SJSA1 (cell line): ENCODE results near the gene PLCB1. TPM values are rescaled to one million over a fixed set of nuclear protein-coding genes. Genes with fewer than 3 reads are reported as not detected.

Source experiments
- DNase-seq, 2 experiments: peaks; one replicate each; pipeline ENCODE4 v3.0.0-alpha.2; 2015 to 2020; ENCODE audit warnings: low spot score in 2 of 2, low read depth in 1 of 2
- H3K27ac ChIP-seq: fragments of 250-450 bp; sonication (Bioruptor Pico); 2 replicates; pipeline ENCODE4 v1.5.1; 2020; ENCODE audit warnings: mild to moderate bottlenecking, moderate library complexity
- H3K27me3 ChIP-seq: fragments of 250-450 bp; sonication (Bioruptor Pico); replicated peaks from 2 replicates; pipeline ENCODE4 v1.5.1; 2020; ENCODE audit warnings: mild to moderate bottlenecking, moderate library complexity
- H3K36me3 ChIP-seq: fragments of 250-450 bp; sonication (Bioruptor Pico); 2 replicates; pipeline ENCODE4 v1.5.1; 2020; ENCODE audit warnings: mild to moderate bottlenecking
- H3K4me1 ChIP-seq: fragments of 250-450 bp; sonication (Bioruptor Pico); replicated peaks from 2 replicates; pipeline ENCODE4 v1.6.1; 2021; ENCODE audit warnings: mild to moderate bottlenecking
- H3K4me3 ChIP-seq: fragments of 250-450 bp; sonication (Bioruptor Pico); 2 replicates; pipeline ENCODE4 v1.5.1; 2020; ENCODE audit warnings: mild to moderate bottlenecking
- H3K9me3 ChIP-seq: fragments of 250-450 bp; sonication (Bioruptor Pico); replicated peaks from 2 replicates; pipeline ENCODE4 v1.5.1; 2020; ENCODE audit warnings: mild to moderate bottlenecking
- total RNA-seq: library from RNA; depleted of rRNA; stranded (reverse); fragments of >200 nt; shearing (Covaris generic); gene quantifications from 2 replicates; pipeline ENCODE4 v1.2.3, GENCODE V29; 2014

PLCB1 gene
- total RNA-seq, 1 experiment from 2014 or later: 10.0 TPM

DNA sequence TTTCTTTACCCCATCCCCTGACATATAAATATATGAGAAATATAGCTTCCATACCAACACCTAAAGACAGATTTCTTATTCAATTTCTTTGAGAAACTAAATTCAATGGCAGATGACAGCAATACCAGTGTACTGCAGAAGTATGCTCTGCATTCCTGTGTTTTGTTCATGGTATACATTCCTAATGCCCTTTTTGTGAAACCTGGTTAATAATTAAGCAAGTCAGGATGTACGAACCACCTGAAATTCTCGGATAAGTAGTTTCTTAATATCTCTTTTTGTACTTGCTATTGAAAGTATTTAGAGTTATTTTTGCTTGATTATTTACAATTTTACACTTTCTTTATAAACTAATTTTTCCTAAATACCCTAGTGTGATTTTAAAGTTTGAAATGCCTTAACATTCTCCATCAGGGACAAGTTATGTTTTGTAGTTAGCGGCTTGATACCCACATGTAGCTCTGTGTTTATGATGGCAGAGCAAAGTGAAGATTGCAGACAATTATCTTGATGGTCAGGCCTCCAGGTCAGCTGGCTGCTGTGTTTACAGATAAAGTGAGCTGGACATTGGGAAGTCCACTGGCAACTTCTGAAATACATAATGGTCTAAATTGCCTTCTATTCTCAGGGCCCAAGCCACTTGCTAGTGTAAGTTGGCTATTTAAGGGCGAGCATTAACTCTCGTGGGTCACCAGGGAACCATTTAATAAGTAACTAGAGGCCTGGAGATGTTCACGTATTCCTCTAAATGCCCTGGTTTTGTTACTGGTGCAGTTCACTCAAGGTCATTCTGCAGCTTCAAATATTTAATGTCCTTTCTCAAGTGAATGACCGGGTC, 58.2 kb downstream of the PLCB1 start:
- H3K36me3 ChIP-seq: no peaks in the 10 kb centered on the region
- H3K4me3 ChIP-seq: no peak overlapping the region
- no peaks in the 10 kb centered on the region; the same call in 1 of the 2 replicates for H3K4me1 ChIP-seq
- 0 out of 2 replicates have a peak, but pooled peaks cover 5% of the 10 kb centered on the region for H3K27me3 ChIP-seq
- no peak overlapping the region for H3K27ac ChIP-seq
- H3K9me3 ChIP-seq: no peaks in the 10 kb centered on the region
- DNase-seq: no peak

DNA sequence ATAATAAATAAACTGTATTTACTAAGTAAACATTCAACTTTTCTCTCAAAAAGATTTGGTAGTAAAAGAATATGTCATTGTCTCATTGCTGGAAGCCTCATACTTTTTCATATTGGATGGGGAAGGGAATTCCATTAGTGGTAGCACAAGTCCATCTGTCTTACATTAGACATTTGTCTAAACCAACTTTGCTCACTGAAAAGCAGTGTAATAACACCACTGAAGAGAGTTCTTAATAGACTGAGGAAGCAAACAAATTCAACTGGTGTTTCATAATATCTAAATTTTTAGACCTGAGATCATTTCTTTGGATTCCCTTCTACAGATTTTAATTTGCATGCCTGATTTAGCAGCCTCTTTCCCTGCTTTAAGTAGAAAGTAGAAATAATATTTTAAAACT, 62.7 kb downstream of the PLCB1 start:
- Histone ChIP-seq H3K9me3 (no peaks in the 10 kb centered on the region), H3K27me3 (no peaks in the 10 kb centered on the region), H3K4me3 (no peak overlapping the region), H3K27ac (no peak overlapping the region), H3K4me1 (no peaks in the 10 kb centered on the region), H3K36me3 (no peaks in the 10 kb centered on the region)
- no peak for DNase-seq

DNA sequence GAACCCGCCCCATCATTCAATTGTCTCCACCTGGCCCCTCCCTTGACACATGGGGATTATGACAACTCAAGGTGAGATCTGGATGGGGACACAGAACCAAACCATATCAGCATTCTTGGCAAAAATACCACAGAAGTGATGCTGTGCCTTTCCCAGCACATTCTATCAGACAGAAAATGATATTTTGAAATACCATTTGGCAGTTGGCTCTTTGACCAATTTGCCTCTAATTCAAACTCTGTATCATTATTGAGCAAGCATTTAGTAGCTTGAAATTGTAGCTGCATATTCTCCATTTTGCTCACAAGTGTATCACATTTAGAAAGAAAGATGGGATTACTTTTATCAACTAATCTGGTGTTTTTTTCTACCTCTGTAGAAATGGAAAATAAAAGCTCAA, 64.0 kb downstream of the PLCB1 start:
- Histone ChIP-seq H3K36me3 (no peaks in the 10 kb centered on the region), H3K9me3 (no peaks in the 10 kb centered on the region), H3K4me3 (no peak overlapping the region), H3K4me1 (no peaks in the 10 kb centered on the region), H3K27ac (no peak overlapping the region), H3K27me3 (no peaks in the 10 kb centered on the region)
- no peak for DNase-seq

DNA sequence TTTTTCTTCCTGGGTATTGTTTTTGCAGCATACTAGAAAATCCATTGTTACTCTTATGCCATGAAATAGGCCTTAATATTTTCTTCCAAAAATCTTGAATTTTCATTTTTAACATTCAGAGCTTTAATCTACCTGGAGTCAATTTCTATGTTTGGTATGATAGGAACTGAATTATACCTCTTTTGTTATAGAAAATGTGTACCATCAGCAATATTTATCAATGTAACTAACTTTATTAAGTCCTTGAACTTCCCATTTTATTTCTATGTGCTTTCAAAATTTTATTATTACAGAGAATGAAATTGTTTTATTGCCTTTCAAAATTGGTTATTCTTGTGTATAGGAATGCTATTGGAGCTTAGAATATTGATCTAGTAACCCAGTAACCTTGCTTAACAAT, 68.2 kb downstream of the PLCB1 start:
- Histone ChIP-seq H3K4me1 (no peaks in the 10 kb centered on the region), H3K27me3 (no peaks in the 10 kb centered on the region), H3K9me3 (no peaks in the 10 kb centered on the region), H3K4me3 (no peak overlapping the region), H3K36me3 (no peaks in the 10 kb centered on the region), H3K27ac (no peak overlapping the region)
- no peak for DNase-seq

DNA sequence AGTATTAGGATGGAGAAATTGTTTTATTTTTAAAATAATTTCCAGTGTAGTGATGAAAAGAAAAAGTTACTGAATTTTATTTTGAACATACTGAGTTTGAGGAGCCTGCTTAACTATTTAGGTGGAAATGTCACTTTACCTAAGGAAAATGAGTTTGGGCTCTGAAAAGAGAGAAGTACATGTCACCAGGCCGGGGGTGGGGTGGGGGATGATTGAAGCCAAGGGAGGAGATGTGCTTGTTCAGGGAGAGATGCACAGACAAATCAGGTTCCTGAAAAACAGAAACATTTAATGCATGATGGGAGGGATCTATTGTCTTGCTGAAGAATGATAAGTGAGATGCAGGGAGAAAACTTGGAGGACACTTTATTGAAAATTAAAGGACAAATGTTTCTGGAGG, 71.3 kb downstream of the PLCB1 start:
- no peaks in the 10 kb centered on the region for H3K36me3 ChIP-seq
- H3K9me3 ChIP-seq: no peaks in the 10 kb centered on the region
- H3K27ac ChIP-seq: no peak overlapping the region
- H3K27me3 ChIP-seq: no peaks in the 10 kb centered on the region
- H3K4me1 ChIP-seq: no peaks in the 10 kb centered on the region
- H3K4me3 ChIP-seq: no peak overlapping the region
- no peak for DNase-seq

DNA sequence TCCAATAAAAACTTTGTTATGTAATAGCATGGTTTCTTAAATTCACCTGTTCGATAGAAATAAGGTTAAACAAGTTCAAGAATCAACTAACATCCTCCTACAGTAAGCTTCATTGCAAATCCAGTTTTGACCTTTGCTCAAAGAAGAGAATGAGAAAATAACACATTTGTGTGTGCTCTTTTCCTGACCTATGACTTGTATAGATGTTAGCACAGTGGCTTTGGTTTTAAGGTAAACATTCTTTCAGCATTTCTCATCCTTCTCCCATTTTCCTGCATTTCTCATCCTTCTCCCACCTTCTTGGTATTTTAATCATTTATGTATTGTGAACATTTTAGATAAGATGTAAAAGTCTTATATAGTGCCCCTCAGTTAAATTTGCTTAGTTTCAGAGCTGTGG, 73.9 kb downstream of the PLCB1 start:
- Histone ChIP-seq H3K4me3 (no peak overlapping the region), H3K9me3 (no peaks in the 10 kb centered on the region), H3K36me3 (no peaks in the 10 kb centered on the region), H3K4me1 (no peaks in the 10 kb centered on the region), H3K27me3 (no peaks in the 10 kb centered on the region), H3K27ac (no peak overlapping the region)
- no peak for DNase-seq

DNA sequence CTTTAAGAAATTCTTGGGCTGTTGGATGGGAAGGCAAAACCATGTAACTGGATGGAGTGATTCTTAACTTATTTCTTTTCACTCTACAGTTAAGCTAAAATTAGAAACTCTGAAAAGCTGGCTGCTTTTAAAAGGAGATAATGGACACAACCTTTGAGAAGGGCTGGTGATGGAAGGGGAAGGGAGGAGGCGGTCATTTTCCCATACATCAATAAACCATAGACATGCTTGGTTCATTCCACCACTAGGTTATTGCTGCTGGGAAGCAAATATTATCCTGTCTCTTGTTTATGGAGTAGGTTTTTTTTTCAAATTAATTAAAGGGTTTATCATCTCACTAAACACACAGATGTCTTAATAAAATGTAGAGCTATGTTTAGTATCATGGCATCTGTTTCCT, 76.2 kb downstream of the PLCB1 start:
- Histone ChIP-seq H3K9me3 (no peaks in the 10 kb centered on the region), H3K4me1 (peaks cover 13% of the 10 kb centered on the region; the same call in 1 of the 2 replicates), H3K36me3 (no peaks in the 10 kb centered on the region), H3K4me3 (no peak overlapping the region), H3K27ac (no peak overlapping the region), H3K27me3 (no peaks in the 10 kb centered on the region)
- DNase-seq: no peak

DNA sequence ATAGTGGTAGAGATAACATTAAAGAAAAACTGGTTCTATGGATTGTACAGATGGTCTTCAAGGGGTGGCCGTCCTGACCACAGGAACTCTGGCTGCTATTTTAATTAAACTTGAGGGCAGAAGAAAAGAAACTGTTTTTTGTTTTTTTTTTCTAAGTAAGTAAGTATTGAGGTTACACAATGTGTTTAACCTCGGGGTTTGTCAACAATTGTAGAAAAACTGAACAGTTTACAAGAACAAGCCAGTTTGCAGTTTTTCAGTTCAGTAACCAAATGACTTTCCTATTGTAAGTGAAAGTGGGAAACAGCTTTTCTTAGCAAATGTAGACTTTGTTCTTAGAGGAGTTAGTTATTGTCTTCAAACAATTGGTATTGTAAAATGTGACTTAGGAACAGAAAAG, 77.0 kb downstream of the PLCB1 start:
- H3K27ac ChIP-seq: no peak overlapping the region
- peak in 1 of 2 experiments; percentile 42 for DNase-seq
- no peaks in the 10 kb centered on the region for H3K9me3 ChIP-seq
- H3K4me3 ChIP-seq: no peak overlapping the region
- H3K4me1 ChIP-seq: peaks cover 13% of the 10 kb centered on the region; the same call in 1 of the 2 replicates
- no peaks in the 10 kb centered on the region for H3K36me3 ChIP-seq
- no peaks in the 10 kb centered on the region for H3K27me3 ChIP-seq

DNA sequence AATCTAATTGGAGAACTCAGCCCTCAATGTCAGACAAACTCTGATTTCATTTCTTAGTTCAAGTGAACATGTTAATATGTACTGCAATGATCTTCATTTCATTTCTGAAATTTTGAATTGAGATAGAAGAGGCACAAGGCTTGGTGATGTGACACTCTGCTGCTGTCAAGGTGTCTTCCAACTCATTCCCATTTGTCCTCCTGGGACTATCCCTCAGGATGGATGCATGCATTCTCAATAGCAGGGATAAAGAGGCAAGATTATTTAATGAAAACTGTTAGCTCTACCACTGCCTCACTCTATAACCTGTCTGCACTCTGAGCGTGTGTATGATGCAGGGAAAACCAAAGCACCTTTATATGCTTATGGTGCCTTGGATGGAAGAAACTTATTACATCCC, 78.7 kb downstream of the PLCB1 start:
- no peaks in the 10 kb centered on the region for H3K27me3 ChIP-seq
- no peaks in the 10 kb centered on the region for H3K9me3 ChIP-seq
- no peak overlapping the region for H3K4me3 ChIP-seq
- no peak overlapping the region for H3K27ac ChIP-seq
- no peak for DNase-seq
- no peaks in the 10 kb centered on the region for H3K36me3 ChIP-seq
- H3K4me1 ChIP-seq: peaks cover 13% of the 10 kb centered on the region; the same call in 1 of the 2 replicates

DNA sequence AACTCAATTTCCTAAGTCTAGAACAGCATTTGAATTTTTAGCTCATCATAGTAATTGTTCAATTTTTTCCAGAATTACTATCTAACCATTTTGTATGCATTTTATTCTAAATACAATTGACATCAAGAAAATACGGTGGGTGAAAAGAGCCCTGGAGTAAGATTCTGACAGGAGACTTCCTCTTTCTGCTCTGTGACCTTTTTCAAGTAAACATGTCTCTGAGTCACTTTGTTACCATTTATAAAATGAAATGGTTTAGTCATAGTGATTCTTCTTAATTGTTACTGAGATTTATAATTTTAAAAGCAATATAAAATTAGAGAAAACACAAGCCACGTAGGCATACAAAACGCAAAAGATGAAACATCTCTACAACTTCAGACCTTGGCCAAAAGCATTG, 80.2 kb downstream of the PLCB1 start:
- DNase-seq: peak in 1 of 2 experiments; percentile 15
- Histone ChIP-seq H3K9me3 (no peaks in the 10 kb centered on the region), H3K4me1 (peaks cover 13% of the 10 kb centered on the region; the same call in 1 of the 2 replicates), H3K27me3 (no peaks in the 10 kb centered on the region), H3K36me3 (no peaks in the 10 kb centered on the region), H3K27ac (no peak overlapping the region), H3K4me3 (no peak overlapping the region)

DNA sequence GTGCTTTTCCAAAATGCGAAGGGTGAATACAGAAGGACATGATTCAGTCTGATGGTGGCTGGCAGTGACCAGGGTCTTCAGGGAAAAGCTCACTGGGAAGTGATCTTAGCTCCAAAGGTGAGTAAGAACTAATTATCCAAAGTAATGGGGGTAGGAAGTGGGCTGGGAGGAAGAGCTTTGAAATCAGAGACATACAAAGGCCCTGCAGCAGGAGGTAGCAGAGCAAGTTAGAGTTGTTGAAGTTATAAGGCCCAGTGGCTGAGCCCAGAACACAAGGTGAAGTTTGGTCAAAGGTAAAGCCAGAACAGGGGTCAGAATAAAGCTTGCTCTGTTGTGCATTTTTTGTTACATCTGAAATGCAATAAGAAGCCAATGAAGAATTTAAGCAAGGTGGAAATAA, 81.2 kb downstream of the PLCB1 start:
- no peak for DNase-seq
- Histone ChIP-seq H3K4me1 (peaks cover 13% of the 10 kb centered on the region), H3K27ac (no peak overlapping the region), H3K36me3 (no peaks in the 10 kb centered on the region), H3K4me3 (no peak overlapping the region), H3K27me3 (no peaks in the 10 kb centered on the region), H3K9me3 (no peaks in the 10 kb centered on the region)

DNA sequence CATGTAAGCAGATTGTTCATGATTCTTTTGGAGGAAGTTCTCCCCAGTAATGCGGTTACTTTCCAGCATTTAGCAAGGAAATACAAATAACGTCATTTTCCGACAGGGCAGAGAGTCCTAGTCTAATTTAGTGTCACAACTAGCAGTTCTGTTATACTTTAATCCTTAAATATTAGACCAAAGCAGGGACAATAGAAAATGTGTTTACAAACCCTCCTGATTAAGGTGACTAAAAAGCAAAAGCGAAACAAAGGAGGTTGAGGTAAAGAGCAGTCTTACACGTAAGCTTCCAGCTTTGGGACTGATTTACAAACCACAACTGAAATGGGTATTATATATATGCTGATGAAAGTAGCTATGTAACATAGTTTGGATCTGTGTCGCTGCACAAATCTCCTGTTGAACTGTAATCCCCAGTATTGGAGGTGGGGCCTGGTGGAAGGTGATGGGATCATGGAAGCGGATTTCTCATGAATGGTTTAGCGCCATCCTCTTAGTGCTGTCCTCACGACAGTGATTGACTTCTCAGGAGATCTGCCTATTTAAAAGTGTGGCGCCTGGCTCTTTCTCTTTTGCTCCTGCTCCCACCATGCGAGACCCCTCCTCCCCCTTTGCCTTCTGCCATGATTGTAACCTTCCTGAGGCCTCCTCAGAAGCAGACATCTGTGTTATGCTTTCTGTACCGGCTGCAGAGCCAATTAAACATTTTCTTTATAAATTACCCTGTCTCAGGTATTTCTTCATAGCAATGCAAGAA, 81.9 kb downstream of the PLCB1 start:
- Histone ChIP-seq H3K27me3 (no peaks in the 10 kb centered on the region), H3K4me3 (no peak overlapping the region), H3K4me1 (peaks cover 20% of the 10 kb centered on the region), H3K36me3 (no peaks in the 10 kb centered on the region), H3K27ac (no peak overlapping the region), H3K9me3 (no peaks in the 10 kb centered on the region)
- DNase-seq: no peak

DNA sequence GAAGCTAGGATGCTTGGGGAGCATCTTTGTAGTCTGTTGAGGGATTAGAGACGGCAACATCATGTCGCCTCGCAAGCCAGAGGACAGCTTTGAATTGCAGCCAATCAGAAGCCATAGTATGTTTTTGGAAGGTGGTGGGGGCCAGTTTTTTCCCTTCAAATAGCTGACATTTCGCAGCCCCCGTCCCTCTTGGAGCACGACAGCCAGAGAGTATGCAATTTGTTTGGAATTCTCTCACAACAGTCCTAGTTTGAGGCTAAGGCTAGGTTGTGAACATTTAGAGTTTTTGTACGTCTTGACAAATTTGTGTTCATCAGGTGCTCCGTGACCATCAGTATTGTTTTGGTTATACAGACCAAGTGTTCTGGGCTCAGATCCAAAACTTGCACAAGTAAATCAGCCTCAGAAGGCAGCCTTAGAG, 83.3 kb downstream of the PLCB1 start:
- peaks cover 28% of the 10 kb centered on the region for H3K4me1 ChIP-seq
- H3K27ac ChIP-seq: no peak overlapping the region
- no peak for DNase-seq
- H3K36me3 ChIP-seq: no peaks in the 10 kb centered on the region
- H3K4me3 ChIP-seq: no peak overlapping the region
- H3K9me3 ChIP-seq: no peaks in the 10 kb centered on the region
- H3K27me3 ChIP-seq: no peaks in the 10 kb centered on the region
